ENCODE measurements around the gene JPH3. TPM values are rescaled to one million over a fixed set of nuclear protein-coding genes. Genes with fewer than 3 reads are reported as not detected.

Gene JPH3
- total RNA-seq, 1 experiment from 2014 or later = 39.0 TPM

DNA sequence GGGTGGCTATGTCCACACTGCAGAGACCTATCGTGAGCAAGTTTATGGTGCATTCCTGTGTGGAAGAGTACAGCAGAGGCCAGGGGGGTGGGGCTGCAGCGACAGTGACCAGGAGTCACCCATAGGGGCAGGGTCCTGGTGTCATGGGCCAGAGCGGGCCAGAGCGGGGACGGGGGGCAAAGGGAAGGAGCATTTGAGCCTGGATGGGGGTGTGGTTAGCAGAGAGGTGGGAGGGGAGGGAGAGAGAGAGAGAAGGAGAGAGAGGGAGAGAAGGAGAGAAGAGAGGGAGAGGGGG lies 17.8 kb downstream of the JPH3 start (continued):
- TF ChIP-seq, protein P1, sequence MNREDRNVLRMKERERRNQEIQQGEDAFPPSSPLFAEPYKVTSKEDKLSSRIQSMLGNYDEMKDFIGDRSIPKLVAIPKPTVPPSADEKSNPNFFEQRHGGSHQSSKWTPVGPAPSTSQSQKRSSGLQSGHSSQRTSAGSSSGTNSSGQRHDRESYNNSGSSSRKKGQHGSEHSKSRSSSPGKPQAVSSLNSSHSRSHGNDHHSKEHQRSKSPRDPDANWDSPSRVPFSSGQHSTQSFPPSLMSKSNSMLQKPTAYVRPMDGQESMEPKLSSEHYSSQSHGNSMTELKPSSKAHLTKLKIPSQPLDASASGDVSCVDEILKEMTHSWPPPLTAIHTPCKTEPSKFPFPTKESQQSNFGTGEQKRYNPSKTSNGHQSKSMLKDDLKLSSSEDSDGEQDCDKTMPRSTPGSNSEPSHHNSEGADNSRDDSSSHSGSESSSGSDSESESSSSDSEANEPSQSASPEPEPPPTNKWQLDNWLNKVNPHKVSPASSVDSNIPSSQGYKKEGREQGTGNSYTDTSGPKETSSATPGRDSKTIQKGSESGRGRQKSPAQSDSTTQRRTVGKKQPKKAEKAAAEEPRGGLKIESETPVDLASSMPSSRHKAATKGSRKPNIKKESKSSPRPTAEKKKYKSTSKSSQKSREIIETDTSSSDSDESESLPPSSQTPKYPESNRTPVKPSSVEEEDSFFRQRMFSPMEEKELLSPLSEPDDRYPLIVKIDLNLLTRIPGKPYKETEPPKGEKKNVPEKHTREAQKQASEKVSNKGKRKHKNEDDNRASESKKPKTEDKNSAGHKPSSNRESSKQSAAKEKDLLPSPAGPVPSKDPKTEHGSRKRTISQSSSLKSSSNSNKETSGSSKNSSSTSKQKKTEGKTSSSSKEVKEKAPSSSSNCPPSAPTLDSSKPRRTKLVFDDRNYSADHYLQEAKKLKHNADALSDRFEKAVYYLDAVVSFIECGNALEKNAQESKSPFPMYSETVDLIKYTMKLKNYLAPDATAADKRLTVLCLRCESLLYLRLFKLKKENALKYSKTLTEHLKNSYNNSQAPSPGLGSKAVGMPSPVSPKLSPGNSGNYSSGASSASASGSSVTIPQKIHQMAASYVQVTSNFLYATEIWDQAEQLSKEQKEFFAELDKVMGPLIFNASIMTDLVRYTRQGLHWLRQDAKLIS (CRISPR knock-in tag; IDR thresholded peaks at IDR 0.05; ENCODE audit: borderline replicate concordance) = no peak

DNA sequence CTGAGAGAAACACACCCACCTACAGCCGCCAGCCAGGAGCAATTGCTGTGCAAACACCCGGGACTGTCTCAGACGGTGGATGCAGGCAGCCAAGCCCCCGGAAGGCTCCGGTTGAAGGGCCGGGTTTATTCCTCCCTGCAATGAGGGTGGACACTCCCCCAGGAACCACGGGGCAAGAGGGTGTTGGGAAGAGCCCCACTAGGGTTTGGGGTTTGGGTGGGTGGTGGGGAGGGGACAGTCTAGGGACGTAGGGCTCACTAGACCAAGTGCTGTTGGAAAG lies 19.2 kb downstream of the JPH3 start:
- Mint-ChIP-seq H3K27ac (no peak overlapping the region), H3K9me3 (no peaks in the 10 kb centered on the region), H3K4me3 (no peak overlapping the region), H3K4me1 (peaks cover 20% of the 10 kb centered on the region), H3K27me3 (ENCODE audit: low read depth) (no peaks in the 10 kb centered on the region), H3K36me3 (no peaks in the 10 kb centered on the region)
- ChIA-PET POLR2A (no interaction called here), CTCF (interaction anchor here (1.0 to 1.6 kb wide), 3 partner anchors 11 to 50 kb away, joined by 3 to 16 read pairs (median 7); no protein-coding TSS in a partner anchor)
- no peak for DNase-seq (ENCODE audit: low spot score)
- no peak for TF ChIP-seq NFE2L1 (CRISPR knock-in tag; IDR thresholded peaks at IDR 0.05)
- no peak for ATAC-seq

DNA sequence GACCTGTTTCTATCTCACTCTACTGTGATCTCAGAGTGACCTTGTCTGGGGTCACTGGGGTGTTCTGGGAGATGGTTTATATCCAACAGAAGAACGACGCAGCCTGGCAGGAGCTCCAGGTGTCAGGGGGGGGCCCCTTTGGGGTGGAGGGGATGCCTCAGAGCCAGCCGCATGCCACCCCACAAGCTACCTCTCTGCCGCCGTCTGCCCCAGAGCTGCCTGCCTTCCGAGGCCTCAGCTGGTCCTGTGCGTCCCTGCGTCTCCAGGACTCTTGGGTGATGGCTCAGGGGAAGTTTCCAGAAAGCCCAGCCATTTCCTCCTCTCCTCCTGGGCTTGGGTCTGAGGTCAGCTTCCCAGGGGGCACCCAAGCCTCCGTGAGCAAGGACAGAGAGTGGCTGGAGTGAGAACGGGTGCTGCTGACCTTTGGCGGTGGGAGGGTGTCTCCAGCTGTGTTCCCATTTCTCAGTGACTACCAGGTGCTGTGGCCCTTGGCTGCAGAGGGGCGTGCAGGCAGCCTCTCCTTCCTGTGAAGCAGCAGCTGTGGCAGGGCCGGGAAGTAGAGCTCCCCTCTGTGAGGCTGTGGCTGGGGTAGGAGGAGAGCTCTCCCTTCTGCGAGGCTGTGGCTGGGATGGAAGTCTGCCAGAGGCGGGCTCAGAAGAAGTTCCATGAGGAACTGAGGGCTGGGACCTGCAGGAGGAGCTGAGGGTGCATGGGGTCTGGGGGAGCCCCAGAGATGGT lies 19.8 kb downstream of the JPH3 start:
- Mint-ChIP-seq H3K4me1 (peaks cover 20% of the 10 kb centered on the region), H3K27me3 (ENCODE audit: low read depth) (no peaks in the 10 kb centered on the region), H3K4me3 (no peak overlapping the region), H3K27ac (peak overlapping the region; percentile 60), H3K36me3 (no peaks in the 10 kb centered on the region), H3K9me3 (no peaks in the 10 kb centered on the region)
- POLR2A ChIA-PET = no interaction called here
- TF ChIP-seq PRRX2 (CRISPR knock-in tag; IDR thresholded peaks at IDR 0.05) (no peak), JUN (CRISPR knock-in tag; IDR thresholded peaks at IDR 0.05) (no peak), NFYB (CRISPR knock-in tag; conservative IDR thresholded peaks at IDR 0.05; ENCODE audit: low read depth) (no peak)
- TF ChIP-seq, protein P2, sequence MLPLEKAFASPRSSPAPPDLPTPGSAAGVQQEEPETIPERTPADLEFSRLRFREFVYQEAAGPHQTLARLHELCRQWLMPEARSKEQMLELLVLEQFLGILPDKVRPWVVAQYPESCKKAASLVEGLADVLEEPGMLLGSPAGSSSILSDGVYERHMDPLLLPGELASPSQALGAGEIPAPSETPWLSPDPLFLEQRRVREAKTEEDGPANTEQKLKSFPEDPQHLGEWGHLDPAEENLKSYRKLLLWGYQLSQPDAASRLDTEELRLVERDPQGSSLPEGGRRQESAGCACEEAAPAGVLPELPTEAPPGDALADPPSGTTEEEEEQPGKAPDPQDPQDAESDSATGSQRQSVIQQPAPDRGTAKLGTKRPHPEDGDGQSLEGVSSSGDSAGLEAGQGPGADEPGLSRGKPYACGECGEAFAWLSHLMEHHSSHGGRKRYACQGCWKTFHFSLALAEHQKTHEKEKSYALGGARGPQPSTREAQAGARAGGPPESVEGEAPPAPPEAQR (CRISPR knock-in tag; IDR thresholded peaks at IDR 0.05) = no peak
- CTCF ChIA-PET = interaction anchor here (1.0 to 1.7 kb wide), 5 partner anchors 11 to 51 kb away, joined by 3 to 16 read pairs (median 4); no protein-coding TSS in a partner anchor
- DNase-seq (ENCODE audit: low spot score) (no peak), ATAC-seq (no peak)

DNA sequence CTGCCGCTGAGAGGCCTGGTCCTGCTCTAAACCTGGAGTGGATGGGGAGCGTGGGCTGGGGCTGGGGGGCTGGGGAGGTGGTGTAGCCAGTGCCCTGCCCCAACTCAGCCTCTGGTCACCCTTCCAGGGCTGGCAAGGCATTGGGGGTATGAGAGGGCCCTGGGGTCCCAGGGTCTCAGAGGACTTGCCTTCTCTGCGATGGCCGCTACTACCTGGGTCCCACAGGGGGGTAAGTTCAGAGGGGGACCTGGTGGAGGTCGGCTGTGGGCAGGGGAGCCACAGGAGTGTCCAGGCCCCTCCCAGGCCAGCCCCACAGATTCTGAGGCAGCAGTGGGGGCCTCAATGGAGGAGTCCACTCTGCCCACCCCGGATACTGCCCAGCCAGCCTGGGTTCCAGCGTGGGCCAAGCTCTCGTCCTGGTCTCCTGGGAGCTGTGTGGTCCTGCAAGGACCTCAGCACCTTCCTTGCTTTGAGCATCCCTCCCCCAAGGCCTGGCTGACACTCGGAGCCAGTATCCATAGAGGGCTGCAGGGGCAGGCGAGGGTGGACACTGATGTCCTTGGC lies 20.5 kb downstream of the JPH3 start:
- Mint-ChIP-seq H3K4me3 (no peak overlapping the region), H3K9me3 (no peaks in the 10 kb centered on the region), H3K36me3 (no peaks in the 10 kb centered on the region), H3K27ac (no peak overlapping the region), H3K4me1 (peaks cover 20% of the 10 kb centered on the region), H3K27me3 (ENCODE audit: low read depth) (no peaks in the 10 kb centered on the region)
- ATAC-seq (no peak), DNase-seq (ENCODE audit: low spot score) (no peak)
- CTCF ChIA-PET = interaction anchor here (1.1 to 1.7 kb wide), 4 partner anchors 13 to 52 kb away, joined by 3 to 16 read pairs (median 6); no protein-coding TSS in a partner anchor
- POLR2A ChIA-PET = no interaction called here
- TF ChIP-seq, protein P3, sequence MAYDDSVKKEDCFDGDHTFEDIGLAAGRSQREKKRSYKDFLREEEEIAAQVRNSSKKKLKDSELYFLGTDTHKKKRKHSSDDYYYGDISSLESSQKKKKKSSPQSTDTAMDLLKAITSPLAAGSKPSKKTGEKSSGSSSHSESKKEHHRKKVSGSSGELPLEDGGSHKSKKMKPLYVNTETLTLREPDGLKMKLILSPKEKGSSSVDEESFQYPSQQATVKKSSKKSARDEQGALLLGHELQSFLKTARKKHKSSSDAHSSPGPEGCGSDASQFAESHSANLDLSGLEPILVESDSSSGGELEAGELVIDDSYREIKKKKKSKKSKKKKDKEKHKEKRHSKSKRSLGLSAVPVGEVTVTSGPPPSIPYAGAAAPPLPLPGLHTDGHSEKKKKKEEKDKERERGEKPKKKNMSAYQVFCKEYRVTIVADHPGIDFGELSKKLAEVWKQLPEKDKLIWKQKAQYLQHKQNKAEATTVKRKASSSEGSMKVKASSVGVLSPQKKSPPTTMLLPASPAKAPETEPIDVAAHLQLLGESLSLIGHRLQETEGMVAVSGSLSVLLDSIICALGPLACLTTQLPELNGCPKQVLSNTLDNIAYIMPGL (CRISPR knock-in tag; IDR thresholded peaks at IDR 0.05) = no peak
- no peak for TF ChIP-seq FOXJ3 (CRISPR knock-in tag; IDR thresholded peaks at IDR 0.05; ENCODE audit: borderline replicate concordance)
- no peak for TF ChIP-seq ETV6 (CRISPR knock-in tag; IDR thresholded peaks at IDR 0.05)
- TF ChIP-seq ZNF232 (CRISPR knock-in tag; IDR thresholded peaks at IDR 0.05) = no peak
- TF ChIP-seq, protein P4, sequence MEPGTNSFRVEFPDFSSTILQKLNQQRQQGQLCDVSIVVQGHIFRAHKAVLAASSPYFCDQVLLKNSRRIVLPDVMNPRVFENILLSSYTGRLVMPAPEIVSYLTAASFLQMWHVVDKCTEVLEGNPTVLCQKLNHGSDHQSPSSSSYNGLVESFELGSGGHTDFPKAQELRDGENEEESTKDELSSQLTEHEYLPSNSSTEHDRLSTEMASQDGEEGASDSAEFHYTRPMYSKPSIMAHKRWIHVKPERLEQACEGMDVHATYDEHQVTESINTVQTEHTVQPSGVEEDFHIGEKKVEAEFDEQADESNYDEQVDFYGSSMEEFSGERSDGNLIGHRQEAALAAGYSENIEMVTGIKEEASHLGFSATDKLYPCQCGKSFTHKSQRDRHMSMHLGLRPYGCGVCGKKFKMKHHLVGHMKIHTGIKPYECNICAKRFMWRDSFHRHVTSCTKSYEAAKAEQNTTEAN (CRISPR knock-in tag; IDR thresholded peaks at IDR 0.05) = no peak
- no peak for TF ChIP-seq SMAD4 (CRISPR knock-in tag; IDR thresholded peaks at IDR 0.05)
- no peak for TF ChIP-seq NR1H2 (CRISPR knock-in tag; IDR thresholded peaks at IDR 0.05)
